K562 (cell line): Measurements from ENCODE around the gene FOXR1. TPM values are rescaled to one million over a fixed set of nuclear protein-coding genes. Genes with fewer than 3 reads are reported as not detected.

Experiments
- ADNP ChIP-seq: fragments of 200-800 bp; sonication (Bioruptor generic); IDR thresholded peaks from 2 replicates; pipeline ENCODE4 v1.6.1; 2016; ENCODE audit warnings: missing genetic modification characterization, missing compliant biosample characterization
- CBFA2T2 ChIP-seq: fragments of 450-650 bp; conservative IDR thresholded peaks from 2 replicates; pipeline ENCODE4 v1.6.1; 2017; ENCODE audit warnings: mild to moderate bottlenecking
- EHMT2 ChIP-seq: fragments of 450-650 bp; IDR thresholded peaks from 2 replicates; pipeline ENCODE4 v1.6.1; 2018; ENCODE audit warnings: antibody characterized with exemption
- FOXA3 ChIP-seq, 2 experiments: fragments of 450-650 bp in 1 of 2; sonication (generic) in 1 of 2; formaldehyde crosslinking; IDR thresholded peaks in 1 of 2; conservative IDR thresholded peaks in 1 of 2; 2 replicates each; pipeline versions ENCODE4 v1.4.0 to v1.8.0; 2020 to 2022; ENCODE audit warnings: mild to moderate bottlenecking in 2 of 2, missing genetic modification reagents in 1 of 2
- KAT2B ChIP-seq: IDR thresholded peaks from one replicate; pipeline ENCODE4 v1.6.1; 2012; ENCODE audit warnings: low read depth, mild to moderate bottlenecking, control low read depth, inconsistent platforms, low read length, moderate library complexity
- KDM5B ChIP-seq: fragments of 200-600 bp; sonication (generic); IDR thresholded peaks from 2 replicates; pipeline ENCODE4 v1.6.1; 2012; ENCODE audit warnings: low read depth, mild to moderate bottlenecking, moderate library complexity, low read length, control low read depth, inconsistent platforms; ENCODE audit not compliant: insufficient replicate concordance
- NELFE ChIP-seq: IDR thresholded peaks from 2 replicates; pipeline ENCODE4 v1.6.1; 2011; ENCODE audit warnings: mild to moderate bottlenecking; ENCODE audit not compliant: insufficient read depth, insufficient read length
- NRF1 ChIP-seq, 2 experiments: fragments of 450-650 bp; IDR thresholded peaks in 1 of 2; conservative IDR thresholded peaks in 1 of 2; 2 replicates each; pipeline ENCODE4 v1.6.1; 2014; ENCODE audit warnings: mild to moderate bottlenecking in 2 of 2
- RB1 ChIP-seq: fragments of 450-650 bp; IDR thresholded peaks from 2 replicates; pipeline ENCODE4 v1.6.1; 2017; ENCODE audit warnings: low read depth, mild to moderate bottlenecking
- SMARCB1 ChIP-seq: IDR thresholded peaks from 2 replicates; pipeline ENCODE4 v1.6.1; 2011; ENCODE audit warnings: improper control_type of control experiment, low read depth; ENCODE audit not compliant: insufficient read length
- TARDBP ChIP-seq: fragments of 450-650 bp; IDR thresholded peaks from 2 replicates; pipeline ENCODE4 v1.6.1; 2016
- ZNF146 ChIP-seq: IDR thresholded peaks from one replicate; pipeline ENCODE4 v1.6.1; 2018; ENCODE audit warnings: missing compliant biosample characterization; ENCODE audit not compliant: unreplicated experiment
- ZNF41 ChIP-seq: fragments of 250-450 bp; sonication (Bioruptor Pico); conservative IDR thresholded peaks from 2 replicates; pipeline ENCODE4 v1.4.0; 2020; ENCODE audit warnings: mild to moderate bottlenecking
- ZNF507 ChIP-seq: conservative IDR thresholded peaks from 2 replicates; pipeline ENCODE4 v1.6.1; 2017; ENCODE audit warnings: missing genetic modification characterization, missing compliant biosample characterization
- ZNF696 ChIP-seq: fragments of 250-450 bp; sonication (Bioruptor Pico); conservative IDR thresholded peaks from 2 replicates; pipeline ENCODE4 v1.4.0; 2020; ENCODE audit warnings: mild to moderate bottlenecking, moderate library complexity
- ZNF717 ChIP-seq: fragments of 250-450 bp; sonication (Bioruptor Pico); IDR thresholded peaks from 2 replicates; pipeline ENCODE4 v1.5.0; 2021
- ZZZ3 ChIP-seq: fragments of 450-650 bp; IDR thresholded peaks from 2 replicates; pipeline ENCODE4 v1.6.1; 2016; ENCODE audit warnings: antibody characterized with exemption, mild to moderate bottlenecking, moderate library complexity
- polyA plus RNA-seq, 8 experiments: library from polyadenylated mRNA; depleted of rRNA in 4 of 8; stranded (reverse) in 5 of 8; unstranded in 3 of 8; fragments of >200 nt; fragmentation: Nextera tagmentation in 2 of 8; fragmentation: Illumina TruSeq in 1 of 8; extraction: Ambion mirVana in 2 of 8; extraction: Trizol in 1 of 8; gene quantifications; 2 replicates each; pipeline versions ENCODE4 v1.2.1 to v1.2.3, GENCODE V29; 2011 to 2014; ENCODE audit warnings: inconsistent platforms in 1 of 8, missing spikeins in 1 of 8
- total RNA-seq, 7 experiments: library from RNA; depleted of rRNA in 6 of 7; stranded (reverse); fragments of >200 nt in 6 of 7; fragmentation: Illumina TruSeq in 2 of 7; extraction: Trizol in 2 of 7; gene quantifications; 2 replicates each; pipeline versions ENCODE4 v1.2.1 to v1.2.3, GENCODE V29; 2011 to 2021; ENCODE audit warnings: low replicate concordance in 1 of 7
- TF ChIP-seq, protein P1 (sequence below): IDR thresholded peaks from 2 replicates; pipeline ENCODE4 v1.6.1; 2012; ENCODE audit warnings: low read depth, low read length, improper control_type of control experiment, borderline replicate concordance
- TF ChIP-seq, protein P2 (sequence below): fragments of 450-650 bp; IDR thresholded peaks from 2 replicates; pipeline ENCODE4 v1.6.1; 2016
- TF ChIP-seq, protein P3 (sequence below): fragments of 250-450 bp; sonication (Bioruptor Pico); IDR thresholded peaks from 2 replicates; pipeline ENCODE4 v1.4.0; 2020; ENCODE audit warnings: mild to moderate bottlenecking
- TF ChIP-seq, protein P4 (sequence below): fragments of 450-650 bp; formaldehyde crosslinking; IDR thresholded peaks from 2 replicates; pipeline ENCODE4 v1.4.0; 2022; ENCODE audit warnings: mild to moderate bottlenecking, moderate library complexity
- TF ChIP-seq, protein P5 (sequence below): sonication (generic); formaldehyde crosslinking; IDR thresholded peaks from 2 replicates; pipeline ENCODE4 v1.4.0; 2020; ENCODE audit warnings: mild to moderate bottlenecking, missing genetic modification reagents

The FOXR1 gene
- total and polyA plus RNA-seq, 9 of the 15 experiments (the other 6 are each of a cell fraction or from before 2014, with no cell fraction given): not detected

DNA sequence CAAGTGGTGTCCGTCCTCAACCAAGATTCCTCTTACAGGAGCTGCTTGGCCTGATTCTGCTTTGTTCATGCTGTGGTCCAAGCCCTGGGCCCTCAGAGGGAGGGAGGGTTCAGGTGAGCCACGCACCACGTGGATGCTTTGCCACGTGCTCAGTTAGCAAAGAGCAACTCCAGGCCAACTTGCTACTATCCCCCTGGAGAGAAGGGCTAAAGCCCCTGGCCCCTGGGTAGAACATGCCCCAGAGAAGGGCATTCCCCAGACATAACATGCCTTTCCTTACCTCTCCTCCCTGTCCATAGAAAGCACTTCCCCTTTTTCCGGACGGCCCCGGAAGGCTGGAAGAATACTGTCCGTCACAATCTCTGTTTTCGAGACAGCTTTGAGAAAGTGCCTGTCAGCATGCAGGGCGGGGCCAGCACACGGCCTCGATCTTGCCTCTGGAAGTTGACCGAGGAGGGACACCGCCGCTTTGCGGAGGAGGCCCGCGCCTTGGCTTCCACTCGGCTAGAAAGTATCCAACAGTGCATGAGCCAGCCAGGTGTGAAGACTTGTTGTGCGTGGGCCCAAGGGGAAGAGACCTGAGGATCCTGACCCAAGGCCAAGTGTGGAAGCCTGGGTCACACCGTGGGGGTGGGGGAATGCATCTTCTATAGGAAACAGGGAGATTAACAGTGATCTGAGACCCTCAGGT lies 8.8 kb downstream of the FOXR1 start (continued):
- TF ChIP-seq, protein P1, sequence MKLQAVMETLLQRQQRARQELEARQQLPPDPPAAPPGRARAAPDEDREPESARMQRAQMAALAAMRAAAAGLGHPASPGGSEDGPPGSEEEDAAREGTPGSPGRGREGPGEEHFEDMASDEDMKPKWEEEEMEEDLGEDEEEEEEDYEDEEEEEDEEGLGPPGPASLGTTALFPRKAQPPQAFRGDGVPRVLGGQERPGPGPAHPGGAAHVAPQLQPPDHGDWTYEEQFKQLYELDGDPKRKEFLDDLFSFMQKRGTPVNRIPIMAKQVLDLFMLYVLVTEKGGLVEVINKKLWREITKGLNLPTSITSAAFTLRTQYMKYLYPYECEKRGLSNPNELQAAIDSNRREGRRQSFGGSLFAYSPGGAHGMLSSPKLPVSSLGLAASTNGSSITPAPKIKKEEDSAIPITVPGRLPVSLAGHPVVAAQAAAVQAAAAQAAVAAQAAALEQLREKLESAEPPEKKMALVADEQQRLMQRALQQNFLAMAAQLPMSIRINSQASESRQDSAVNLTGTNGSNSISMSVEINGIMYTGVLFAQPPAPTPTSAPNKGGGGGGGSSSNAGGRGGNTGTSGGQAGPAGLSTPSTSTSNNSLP: no peak
- TF ChIP-seq ZNF696 (CRISPR knock-in tag) (no peak), ZNF507 (tag) (no peak), KDM5B (no peak), ADNP (tag) (no peak), KAT2B (no peak), NELFE (no peak), CBFA2T2 (peak; percentile 35; the same call in 1 of the 2 replicates), TARDBP (no peak), SMARCB1 (no peak), ZNF146 (no peak), ZNF41 (CRISPR knock-in tag) (no peak), FOXA3 (CRISPR knock-in tag; conservative IDR thresholded peaks at IDR 0.05 in 1 of 2, IDR thresholded peaks at IDR 0.05 in 1 of 2) (no peak; a peak in 1 of 4 replicates), ZNF717 (CRISPR knock-in tag) (no peak), RB1 (no peak; the same call in 1 of the 2 replicates), NRF1 (conservative IDR thresholded peaks at IDR 0.05 in 1 of 2, IDR thresholded peaks at IDR 0.05 in 1 of 2) (peak; percentile 54 to 57), ZZZ3 (no peak), EHMT2 (no peak)
- TF ChIP-seq, protein P2, sequence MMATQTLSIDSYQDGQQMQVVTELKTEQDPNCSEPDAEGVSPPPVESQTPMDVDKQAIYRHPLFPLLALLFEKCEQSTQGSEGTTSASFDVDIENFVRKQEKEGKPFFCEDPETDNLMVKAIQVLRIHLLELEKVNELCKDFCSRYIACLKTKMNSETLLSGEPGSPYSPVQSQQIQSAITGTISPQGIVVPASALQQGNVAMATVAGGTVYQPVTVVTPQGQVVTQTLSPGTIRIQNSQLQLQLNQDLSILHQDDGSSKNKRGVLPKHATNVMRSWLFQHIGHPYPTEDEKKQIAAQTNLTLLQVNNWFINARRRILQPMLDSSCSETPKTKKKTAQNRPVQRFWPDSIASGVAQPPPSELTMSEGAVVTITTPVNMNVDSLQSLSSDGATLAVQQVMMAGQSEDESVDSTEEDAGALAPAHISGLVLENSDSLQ: peak; percentile 96
- TF ChIP-seq, protein P3, sequence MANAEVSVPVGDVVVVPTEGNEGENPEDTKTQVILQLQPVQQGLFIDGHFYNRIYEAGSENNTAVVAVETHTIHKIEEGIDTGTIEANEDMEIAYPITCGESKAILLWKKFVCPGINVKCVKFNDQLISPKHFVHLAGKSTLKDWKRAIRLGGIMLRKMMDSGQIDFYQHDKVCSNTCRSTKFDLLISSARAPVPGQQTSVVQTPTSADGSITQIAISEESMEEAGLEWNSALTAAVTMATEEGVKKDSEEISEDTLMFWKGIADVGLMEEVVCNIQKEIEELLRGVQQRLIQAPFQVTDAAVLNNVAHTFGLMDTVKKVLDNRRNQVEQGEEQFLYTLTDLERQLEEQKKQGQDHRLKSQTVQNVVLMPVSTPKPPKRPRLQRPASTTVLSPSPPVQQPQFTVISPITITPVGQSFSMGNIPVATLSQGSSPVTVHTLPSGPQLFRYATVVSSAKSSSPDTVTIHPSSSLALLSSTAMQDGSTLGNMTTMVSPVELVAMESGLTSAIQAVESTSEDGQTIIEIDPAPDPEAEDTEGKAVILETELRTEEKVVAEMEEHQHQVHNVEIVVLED (CRISPR knock-in tag): no peak
- TF ChIP-seq, protein P4, sequence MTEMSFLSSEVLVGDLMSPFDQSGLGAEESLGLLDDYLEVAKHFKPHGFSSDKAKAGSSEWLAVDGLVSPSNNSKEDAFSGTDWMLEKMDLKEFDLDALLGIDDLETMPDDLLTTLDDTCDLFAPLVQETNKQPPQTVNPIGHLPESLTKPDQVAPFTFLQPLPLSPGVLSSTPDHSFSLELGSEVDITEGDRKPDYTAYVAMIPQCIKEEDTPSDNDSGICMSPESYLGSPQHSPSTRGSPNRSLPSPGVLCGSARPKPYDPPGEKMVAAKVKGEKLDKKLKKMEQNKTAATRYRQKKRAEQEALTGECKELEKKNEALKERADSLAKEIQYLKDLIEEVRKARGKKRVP: 0 out of 2 replicates have a peak, but pooled peaks have one; percentile 35
- TF ChIP-seq, protein P5, sequence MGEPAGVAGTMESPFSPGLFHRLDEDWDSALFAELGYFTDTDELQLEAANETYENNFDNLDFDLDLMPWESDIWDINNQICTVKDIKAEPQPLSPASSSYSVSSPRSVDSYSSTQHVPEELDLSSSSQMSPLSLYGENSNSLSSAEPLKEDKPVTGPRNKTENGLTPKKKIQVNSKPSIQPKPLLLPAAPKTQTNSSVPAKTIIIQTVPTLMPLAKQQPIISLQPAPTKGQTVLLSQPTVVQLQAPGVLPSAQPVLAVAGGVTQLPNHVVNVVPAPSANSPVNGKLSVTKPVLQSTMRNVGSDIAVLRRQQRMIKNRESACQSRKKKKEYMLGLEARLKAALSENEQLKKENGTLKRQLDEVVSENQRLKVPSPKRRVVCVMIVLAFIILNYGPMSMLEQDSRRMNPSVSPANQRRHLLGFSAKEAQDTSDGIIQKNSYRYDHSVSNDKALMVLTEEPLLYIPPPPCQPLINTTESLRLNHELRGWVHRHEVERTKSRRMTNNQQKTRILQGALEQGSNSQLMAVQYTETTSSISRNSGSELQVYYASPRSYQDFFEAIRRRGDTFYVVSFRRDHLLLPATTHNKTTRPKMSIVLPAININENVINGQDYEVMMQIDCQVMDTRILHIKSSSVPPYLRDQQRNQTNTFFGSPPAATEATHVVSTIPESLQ (CRISPR knock-in tag): 0 out of 2 replicates have a peak, but pooled peaks have one; percentile 56
